ENCODE results near the gene NFS1.

DNA sequence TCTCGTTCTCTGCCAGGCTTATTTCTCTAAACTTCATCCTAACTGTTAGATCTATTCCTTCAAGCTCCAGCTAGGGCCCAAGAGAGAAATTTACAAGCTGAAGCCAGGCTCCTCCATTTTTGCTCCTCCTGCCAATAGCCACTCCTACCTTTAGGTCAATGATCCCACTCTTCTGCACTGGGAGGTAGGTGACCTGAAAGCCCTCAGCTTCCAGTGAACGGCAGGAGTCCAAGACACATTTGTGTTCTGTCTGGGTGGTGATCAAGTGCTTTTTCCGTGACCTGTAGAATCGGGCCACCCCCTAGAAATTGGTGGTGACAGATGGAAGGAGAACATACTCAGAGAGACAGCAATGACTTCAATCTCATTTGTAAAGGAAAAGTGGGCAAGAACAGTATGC is 8.9 kb downstream of the NFS1 start:
- TF ChIP-seq POLR2A (IDR thresholded peaks at IDR 0.05; ENCODE audit: low read depth, low read length) (no peak), SPI1 (IDR thresholded peaks at IDR 0.05; ENCODE audit: low read depth, low read length) (no peak), POLR2AphosphoS5 (IDR thresholded peaks at IDR 0.05; ENCODE audit: low read depth, low read length) (no peak), PAX5 (IDR thresholded peaks at IDR 0.05; ENCODE audit: insufficient read depth, low read length, severe bottlenecking) (no peak), TAF1 (IDR thresholded peaks at IDR 0.05; ENCODE audit: low read depth, low read length) (no peak)
